Measurements from ENCODE around the gene SEPTIN7. TPM values are rescaled to one million over a fixed set of nuclear protein-coding genes. Genes with fewer than 3 reads are reported as not detected.

Gene SEPTIN7
- total and polyA plus RNA-seq, 9 of the 15 experiments (the other 6 are each of a cell fraction or from before 2014, with no cell fraction given): 95.0 to 268 (median 163) TPM

- no peak for TF ChIP-seq NELFE (IDR thresholded peaks at IDR 0.05; ENCODE audit: insufficient read depth, insufficient read length)
- no peak for TF ChIP-seq E2F6 (IDR thresholded peaks at IDR 0.05; ENCODE audit: borderline replicate concordance in 1 of 2, extremely low read depth in 1 of 2, insufficient read depth in 1 of 2, insufficient read length in 1 of 2, low read depth in 1 of 2, low read length in 1 of 2, poor library complexity in 1 of 2, severe bottlenecking in 1 of 2)
- no peak for TF ChIP-seq REST (IDR thresholded peaks at IDR 0.05; ENCODE audit: borderline replicate concordance)
- TF ChIP-seq REST (CRISPR knock-in tag; IDR thresholded peaks at IDR 0.05; ENCODE audit: low read depth): no peak
These were observed 17.1 kb downstream of the SEPTIN7 start (continued) for GRCh38 chr7:35817930-35818329.

All from K562 (cell line).